ENCODE results near the gene ACOT11. TPM values are rescaled to one million over a fixed set of nuclear protein-coding genes. Genes with fewer than 3 reads are reported as not detected.

ACOT11 gene
- total and polyA plus RNA-seq, 9 donors: 3.0 to 28.4 (median 14.7) TPM

GRCh38 chr1:54649130-54649898, 101.3 kb downstream of the ACOT11 start:
- intact Hi-C loops (cut with DNase I): no loop called here
- 65 to 82% (median 79%) methylated on average over 5 of the region's 5 CpGs for WGBS, 3 donors
- H3K4me1 ChIP-seq (ENCODE audit: insufficient read depth): no peaks in the 10 kb centered on the region
- no peaks in the 10 kb centered on the region for H3K27me3 ChIP-seq
- H3K36me3 ChIP-seq: no peaks in the 10 kb centered on the region
- TF ChIP-seq EP300 (IDR thresholded peaks at IDR 0.05): no peak
- TF ChIP-seq POLR2A (IDR thresholded peaks at IDR 0.05): no peak
- TF ChIP-seq, protein P1, sequence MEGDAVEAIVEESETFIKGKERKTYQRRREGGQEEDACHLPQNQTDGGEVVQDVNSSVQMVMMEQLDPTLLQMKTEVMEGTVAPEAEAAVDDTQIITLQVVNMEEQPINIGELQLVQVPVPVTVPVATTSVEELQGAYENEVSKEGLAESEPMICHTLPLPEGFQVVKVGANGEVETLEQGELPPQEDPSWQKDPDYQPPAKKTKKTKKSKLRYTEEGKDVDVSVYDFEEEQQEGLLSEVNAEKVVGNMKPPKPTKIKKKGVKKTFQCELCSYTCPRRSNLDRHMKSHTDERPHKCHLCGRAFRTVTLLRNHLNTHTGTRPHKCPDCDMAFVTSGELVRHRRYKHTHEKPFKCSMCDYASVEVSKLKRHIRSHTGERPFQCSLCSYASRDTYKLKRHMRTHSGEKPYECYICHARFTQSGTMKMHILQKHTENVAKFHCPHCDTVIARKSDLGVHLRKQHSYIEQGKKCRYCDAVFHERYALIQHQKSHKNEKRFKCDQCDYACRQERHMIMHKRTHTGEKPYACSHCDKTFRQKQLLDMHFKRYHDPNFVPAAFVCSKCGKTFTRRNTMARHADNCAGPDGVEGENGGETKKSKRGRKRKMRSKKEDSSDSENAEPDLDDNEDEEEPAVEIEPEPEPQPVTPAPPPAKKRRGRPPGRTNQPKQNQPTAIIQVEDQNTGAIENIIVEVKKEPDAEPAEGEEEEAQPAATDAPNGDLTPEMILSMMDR (IDR thresholded peaks at IDR 0.05): no peak
- H3K9me3 ChIP-seq: no peaks in the 10 kb centered on the region
- no peak overlapping the region for H3K27ac ChIP-seq
- DNase-seq: no peak
- H3K4me3 ChIP-seq: no peak overlapping the region

DNA sequence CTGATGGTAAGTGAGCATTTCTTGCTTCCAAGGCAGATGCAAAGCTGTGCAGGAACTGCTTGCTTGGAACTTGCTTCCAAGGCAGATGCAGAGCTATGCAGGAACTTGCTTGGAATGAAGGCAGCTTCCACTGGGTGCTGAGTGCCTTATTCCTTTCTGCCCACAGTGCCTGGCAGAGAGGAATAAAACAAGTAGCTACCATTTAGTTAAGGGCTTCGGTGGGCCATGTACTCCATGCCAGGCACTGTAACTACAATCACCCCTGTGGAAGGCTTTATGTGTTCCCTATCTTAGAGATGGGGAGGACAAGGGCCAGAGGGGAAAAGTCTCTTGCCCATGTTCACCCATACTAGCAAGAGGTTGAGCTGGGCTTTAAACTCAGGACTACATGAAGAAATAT, 101.9 kb downstream of the ACOT11 start:
- WGBS, 3 donors: 88 to 97% (median 94%) methylated on average over 1 of the region's 1 CpG
- H3K27me3 ChIP-seq: no peaks in the 10 kb centered on the region
- H3K9me3 ChIP-seq: no peaks in the 10 kb centered on the region
- H3K36me3 ChIP-seq: no peaks in the 10 kb centered on the region
- no peak for DNase-seq
- H3K4me3 ChIP-seq: no peak overlapping the region
- intact Hi-C loops (cut with DNase I): no loop called here
- H3K4me1 ChIP-seq (ENCODE audit: insufficient read depth): no peaks in the 10 kb centered on the region
- H3K27ac ChIP-seq: no peak overlapping the region
- TF ChIP-seq EP300 (IDR thresholded peaks at IDR 0.05): no peak
- TF ChIP-seq POLR2A (IDR thresholded peaks at IDR 0.05): no peak
- TF ChIP-seq, protein P1 (IDR thresholded peaks at IDR 0.05): no peak

DNA sequence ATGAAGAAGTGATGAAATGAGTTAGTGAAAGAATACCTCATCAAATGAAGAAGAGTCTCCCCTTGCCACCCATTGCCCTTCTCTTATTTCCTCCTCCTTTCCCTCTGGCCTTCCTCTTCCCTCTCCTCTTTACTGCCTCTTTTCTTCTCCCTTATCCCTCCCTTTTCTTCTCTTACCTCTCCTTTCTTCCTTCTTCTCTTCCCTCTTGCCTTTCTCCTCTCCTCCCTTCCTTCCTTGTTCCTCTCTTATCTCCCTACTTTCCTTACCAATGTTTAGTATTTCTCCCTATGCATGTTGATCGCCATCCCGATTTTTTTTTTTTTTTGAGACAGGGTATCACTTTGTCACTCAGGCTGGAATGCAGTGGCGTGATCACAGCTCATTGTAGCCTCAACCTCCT, 102.4 kb downstream of the ACOT11 start:
- intact Hi-C loops (cut with DNase I): no loop called here
- no peak for TF ChIP-seq EP300 (IDR thresholded peaks at IDR 0.05)
- TF ChIP-seq POLR2A (IDR thresholded peaks at IDR 0.05): no peak
- TF ChIP-seq, protein P1 (IDR thresholded peaks at IDR 0.05): no peak
- no peaks in the 10 kb centered on the region for H3K27me3 ChIP-seq
- H3K27ac ChIP-seq: no peak overlapping the region
- 80 to 85% (median 83%) methylated on average over 3 of the region's 3 CpGs for WGBS, 3 donors
- no peak overlapping the region for H3K4me3 ChIP-seq
- no peak for DNase-seq
- no peaks in the 10 kb centered on the region for H3K9me3 ChIP-seq
- H3K36me3 ChIP-seq: no peaks in the 10 kb centered on the region
- no peaks in the 10 kb centered on the region for H3K4me1 ChIP-seq (ENCODE audit: insufficient read depth)

- Histone ChIP-seq H3K9me3 (no peaks in the 10 kb centered on the region), H3K4me1 (ENCODE audit: insufficient read depth) (no peaks in the 10 kb centered on the region), H3K36me3 (no peaks in the 10 kb centered on the region), H3K27ac (no peak overlapping the region), H3K27me3 (no peaks in the 10 kb centered on the region), H3K4me3 (no peak overlapping the region)
- 60 to 87% (median 85%) methylated on average over 3 of the region's 3 CpGs for WGBS, 3 donors
- no peak for DNase-seq
- intact Hi-C loops (cut with DNase I): no loop called here
- TF ChIP-seq POLR2A (IDR thresholded peaks at IDR 0.05): no peak
- no peak for TF ChIP-seq EP300 (IDR thresholded peaks at IDR 0.05)
- TF ChIP-seq, protein P1 (IDR thresholded peaks at IDR 0.05): no peak
These were observed 103.6 kb downstream of the ACOT11 start for GRCh38 chr1:54651608-54652007.

Measured in ovary (tissue), 9 donors.